ENCODE results near the gene DSCAM. TPM values are rescaled to one million over a fixed set of nuclear protein-coding genes. Genes with fewer than 3 reads are reported as not detected.

The DSCAM gene
- total RNA-seq, 1 donor from 2014 or later: not detected

- no peak for TF ChIP-seq CTCF (IDR thresholded peaks at IDR 0.05)
- no peak for DNase-seq (ENCODE audit: extremely low spot score, unreplicated experiment)
- Mint-ChIP-seq H3K4me1 (ENCODE audit: unreplicated experiment) (no peaks in the 10 kb centered on the region), H3K27ac (ENCODE audit: unreplicated experiment) (no peak overlapping the region), H3K36me3 (ENCODE audit: unreplicated experiment) (no peaks in the 10 kb centered on the region), H3K4me3 (ENCODE audit: unreplicated experiment) (no peak overlapping the region), H3K27me3 (ENCODE audit: unreplicated experiment) (no peaks in the 10 kb centered on the region), H3K9me3 (ENCODE audit: unreplicated experiment) (peaks cover 27% of the 10 kb centered on the region)
Observed at GRCh38 chr21:40647706-40648105, 199.3 kb downstream of the DSCAM start.

- Mint-ChIP-seq H3K4me1 (ENCODE audit: unreplicated experiment) (no peaks in the 10 kb centered on the region), H3K4me3 (ENCODE audit: unreplicated experiment) (no peak overlapping the region), H3K9me3 (ENCODE audit: unreplicated experiment) (peaks cover 28% of the 10 kb centered on the region), H3K36me3 (ENCODE audit: unreplicated experiment) (no peaks in the 10 kb centered on the region), H3K27me3 (ENCODE audit: unreplicated experiment) (no peaks in the 10 kb centered on the region), H3K27ac (ENCODE audit: unreplicated experiment) (no peak overlapping the region)
- DNase-seq (ENCODE audit: extremely low spot score, unreplicated experiment): no peak
- TF ChIP-seq CTCF (IDR thresholded peaks at IDR 0.05): no peak
Observed at GRCh38 chr21:40646651-40647050, 200.3 kb downstream of the DSCAM start.

GRCh38 chr21:40641042-40641441 is 205.9 kb downstream of the DSCAM start:
- Mint-ChIP-seq H3K27me3 (ENCODE audit: unreplicated experiment) (no peaks in the 10 kb centered on the region), H3K36me3 (ENCODE audit: unreplicated experiment) (no peaks in the 10 kb centered on the region), H3K4me3 (ENCODE audit: unreplicated experiment) (no peak overlapping the region), H3K9me3 (ENCODE audit: unreplicated experiment) (peaks cover 14% of the 10 kb centered on the region), H3K4me1 (ENCODE audit: unreplicated experiment) (no peaks in the 10 kb centered on the region), H3K27ac (ENCODE audit: unreplicated experiment) (no peak overlapping the region)
- no peak for TF ChIP-seq CTCF (IDR thresholded peaks at IDR 0.05)
- DNase-seq (ENCODE audit: extremely low spot score, unreplicated experiment): no peak

GRCh38 chr21:40640266-40640789 is 206.6 kb downstream of the DSCAM start:
- Mint-ChIP-seq H3K4me1 (ENCODE audit: unreplicated experiment) (no peaks in the 10 kb centered on the region), H3K27ac (ENCODE audit: unreplicated experiment) (no peak overlapping the region)

GRCh38 chr21:40639616-40640194 is 207.3 kb downstream of the DSCAM start:
- no peak for DNase-seq (ENCODE audit: extremely low spot score, unreplicated experiment)
- no peak overlapping the region for H3K27ac Mint-ChIP-seq (ENCODE audit: unreplicated experiment)
- TF ChIP-seq CTCF (IDR thresholded peaks at IDR 0.05): no peak
- H3K4me3 Mint-ChIP-seq (ENCODE audit: unreplicated experiment): no peak overlapping the region
- no peaks in the 10 kb centered on the region for H3K4me1 Mint-ChIP-seq (ENCODE audit: unreplicated experiment)
- H3K27me3 Mint-ChIP-seq (ENCODE audit: unreplicated experiment): no peaks in the 10 kb centered on the region
- peaks cover 14% of the 10 kb centered on the region for H3K9me3 Mint-ChIP-seq (ENCODE audit: unreplicated experiment)
- H3K36me3 Mint-ChIP-seq (ENCODE audit: unreplicated experiment): no peaks in the 10 kb centered on the region

More at GRCh38 chr21:40640266-40640789, 206.6 kb downstream of the DSCAM start:
- no peak for TF ChIP-seq CTCF (IDR thresholded peaks at IDR 0.05)
- H3K4me3 Mint-ChIP-seq (ENCODE audit: unreplicated experiment): no peak overlapping the region
- peaks cover 14% of the 10 kb centered on the region for H3K9me3 Mint-ChIP-seq (ENCODE audit: unreplicated experiment)
- no peaks in the 10 kb centered on the region for H3K27me3 Mint-ChIP-seq (ENCODE audit: unreplicated experiment)
- no peaks in the 10 kb centered on the region for H3K36me3 Mint-ChIP-seq (ENCODE audit: unreplicated experiment)
- DNase-seq (ENCODE audit: extremely low spot score, unreplicated experiment): no peak

Data from osteocyte (in vitro differentiated cells).